Measurements from ENCODE around the gene FLT3.

The FLT3 gene

GRCh38 chr13:27968316-27969081 is 131.9 kb downstream of the FLT3 start:
- no peaks in the 10 kb centered on the region for H3K36me3 ChIP-seq
- H3K9me3 ChIP-seq (ENCODE audit: severe bottlenecking) = peaks cover 44% of the 10 kb centered on the region
- no peak for DNase-seq
- no peak overlapping the region for H3K27ac ChIP-seq
- peak overlapping the region; percentile 3; the same call in 1 of the 2 replicates for H3K4me3 ChIP-seq (ENCODE audit: low read depth, low read length)
- no peak for TF ChIP-seq CTCF (IDR thresholded peaks at IDR 0.05; ENCODE audit: low read depth, low read length)
- peaks cover 100% of the 10 kb centered on the region for H3K27me3 ChIP-seq (ENCODE audit: insufficient read depth, low read depth, severe bottlenecking)

- TF ChIP-seq CTCF (IDR thresholded peaks at IDR 0.05; ENCODE audit: low read depth, low read length) = no peak
Observed at GRCh38 chr13:27967736-27968315, 132.6 kb downstream of the FLT3 start.

GRCh38 chr13:27967203-27967735 is 133.1 kb downstream of the FLT3 start:
- no peak overlapping the region for H3K4me3 ChIP-seq (ENCODE audit: low read depth, low read length)

More at GRCh38 chr13:27967736-27968315, 132.6 kb downstream of the FLT3 start:
- Histone ChIP-seq H3K27ac (no peak overlapping the region), H3K36me3 (no peaks in the 10 kb centered on the region), H3K27me3 (ENCODE audit: insufficient read depth, low read depth, severe bottlenecking) (peaks cover 100% of the 10 kb centered on the region), H3K9me3 (ENCODE audit: severe bottlenecking) (peaks cover 44% of the 10 kb centered on the region), H3K4me3 (ENCODE audit: low read depth, low read length) (no peak overlapping the region)
- no peak for DNase-seq

GRCh38 chr13:27966641-27967202 is 133.7 kb downstream of the FLT3 start:
- TF ChIP-seq CTCF (IDR thresholded peaks at IDR 0.05; ENCODE audit: low read depth, low read length) = no peak
- H3K9me3 ChIP-seq (ENCODE audit: severe bottlenecking) = peaks cover 44% of the 10 kb centered on the region
- no peak overlapping the region for H3K27ac ChIP-seq
- peaks cover 100% of the 10 kb centered on the region for H3K27me3 ChIP-seq (ENCODE audit: insufficient read depth, low read depth, severe bottlenecking)
- H3K36me3 ChIP-seq = no peaks in the 10 kb centered on the region
- DNase-seq = no peak
- H3K4me3 ChIP-seq (ENCODE audit: low read depth, low read length) = no peak overlapping the region

More at GRCh38 chr13:27967203-27967735, 133.1 kb downstream of the FLT3 start:
- Histone ChIP-seq H3K36me3 (no peaks in the 10 kb centered on the region), H3K9me3 (ENCODE audit: severe bottlenecking) (peaks cover 44% of the 10 kb centered on the region), H3K27ac (no peak overlapping the region), H3K27me3 (ENCODE audit: insufficient read depth, low read depth, severe bottlenecking) (peaks cover 100% of the 10 kb centered on the region)
- DNase-seq = no peak
- no peak for TF ChIP-seq CTCF (IDR thresholded peaks at IDR 0.05; ENCODE audit: low read depth, low read length)

- peaks cover 100% of the 10 kb centered on the region for H3K27me3 ChIP-seq (ENCODE audit: insufficient read depth, low read depth, severe bottlenecking)
- TF ChIP-seq CTCF (IDR thresholded peaks at IDR 0.05; ENCODE audit: low read depth, low read length) = no peak
- no peaks in the 10 kb centered on the region for H3K36me3 ChIP-seq
- no peak overlapping the region for H3K27ac ChIP-seq
- DNase-seq = no peak
- peaks cover 44% of the 10 kb centered on the region for H3K9me3 ChIP-seq (ENCODE audit: severe bottlenecking)
- H3K4me3 ChIP-seq (ENCODE audit: low read depth, low read length) = no peak overlapping the region
Observed at GRCh38 chr13:27965740-27966640, 134.4 kb downstream of the FLT3 start.

Data from WERI-Rb-1 (cell line).